ENCODE data around the gene RAET1L. TPM values are rescaled to one million over a fixed set of nuclear protein-coding genes. Genes with fewer than 3 reads are reported as not detected.

Gene RAET1L
- total RNA-seq, 3 donors from 2014 or later = not detected

GRCh38 chr6:150033207-150033771, 8.0 kb upstream of the RAET1L start:
- peaks cover 0 to 5% of the 10 kb centered on the region in 2 donors for H3K4me1 ChIP-seq
- no peaks in the 10 kb centered on the region for H3K36me3 ChIP-seq
- no peaks in the 10 kb centered on the region for H3K9me3 ChIP-seq
- peaks cover 3 to 29% of the 10 kb centered on the region in 2 donors for H3K27me3 ChIP-seq
- H3K4me3 ChIP-seq = no peak overlapping the region
- intact Hi-C loops (cut with DNase I; ENCODE audit: low total_unique reads) = no loop called here
- DNase-seq (ENCODE audit: low spot score in 2 of 2) = no peak
- H3K27ac ChIP-seq = no peak overlapping the region
- TF ChIP-seq POLR2A (IDR thresholded peaks at IDR 0.05) = no peak
- TF ChIP-seq, protein P1, sequence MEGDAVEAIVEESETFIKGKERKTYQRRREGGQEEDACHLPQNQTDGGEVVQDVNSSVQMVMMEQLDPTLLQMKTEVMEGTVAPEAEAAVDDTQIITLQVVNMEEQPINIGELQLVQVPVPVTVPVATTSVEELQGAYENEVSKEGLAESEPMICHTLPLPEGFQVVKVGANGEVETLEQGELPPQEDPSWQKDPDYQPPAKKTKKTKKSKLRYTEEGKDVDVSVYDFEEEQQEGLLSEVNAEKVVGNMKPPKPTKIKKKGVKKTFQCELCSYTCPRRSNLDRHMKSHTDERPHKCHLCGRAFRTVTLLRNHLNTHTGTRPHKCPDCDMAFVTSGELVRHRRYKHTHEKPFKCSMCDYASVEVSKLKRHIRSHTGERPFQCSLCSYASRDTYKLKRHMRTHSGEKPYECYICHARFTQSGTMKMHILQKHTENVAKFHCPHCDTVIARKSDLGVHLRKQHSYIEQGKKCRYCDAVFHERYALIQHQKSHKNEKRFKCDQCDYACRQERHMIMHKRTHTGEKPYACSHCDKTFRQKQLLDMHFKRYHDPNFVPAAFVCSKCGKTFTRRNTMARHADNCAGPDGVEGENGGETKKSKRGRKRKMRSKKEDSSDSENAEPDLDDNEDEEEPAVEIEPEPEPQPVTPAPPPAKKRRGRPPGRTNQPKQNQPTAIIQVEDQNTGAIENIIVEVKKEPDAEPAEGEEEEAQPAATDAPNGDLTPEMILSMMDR (IDR thresholded peaks at IDR 0.05) = no peak
- TF ChIP-seq POLR2AphosphoS5 (IDR thresholded peaks at IDR 0.05) = no peak

- H3K36me3 ChIP-seq = no peaks in the 10 kb centered on the region
- TF ChIP-seq POLR2AphosphoS5 (IDR thresholded peaks at IDR 0.05) (no peak), POLR2A (IDR thresholded peaks at IDR 0.05) (no peak)
- TF ChIP-seq, protein P1 (IDR thresholded peaks at IDR 0.05) = no peak
- no peak for DNase-seq (ENCODE audit: low spot score in 2 of 2)
- H3K27me3 ChIP-seq = peaks cover 0 to 22% of the 10 kb centered on the region in 2 donors
- H3K4me1 ChIP-seq = peaks cover 0 to 4% of the 10 kb centered on the region in 2 donors
- no peaks in the 10 kb centered on the region for H3K9me3 ChIP-seq
- intact Hi-C loops (cut with DNase I; ENCODE audit: low total_unique reads) = no loop called here
- no peak overlapping the region for H3K27ac ChIP-seq
- no peak overlapping the region for H3K4me3 ChIP-seq
These were observed 7.3 kb upstream of the RAET1L start for GRCh38 chr6:150032598-150032997.

GRCh38 chr6:150030611-150031010, 5.3 kb upstream of the RAET1L start:
- DNase-seq (ENCODE audit: low spot score in 2 of 2) = no peak
- peaks cover 0 to 2% of the 10 kb centered on the region in 2 donors for H3K4me1 ChIP-seq
- H3K27ac ChIP-seq = no peak overlapping the region
- intact Hi-C loops (cut with DNase I; ENCODE audit: low total_unique reads) = no loop called here
- H3K27me3 ChIP-seq = peaks cover 0 to 8% of the 10 kb centered on the region in 2 donors
- H3K4me3 ChIP-seq = no peak overlapping the region
- TF ChIP-seq POLR2AphosphoS5 (IDR thresholded peaks at IDR 0.05) (no peak), POLR2A (IDR thresholded peaks at IDR 0.05) (no peak)
- TF ChIP-seq, protein P1 (IDR thresholded peaks at IDR 0.05) = no peak
- H3K9me3 ChIP-seq = no peaks in the 10 kb centered on the region
- H3K36me3 ChIP-seq = no peaks in the 10 kb centered on the region

GRCh38 chr6:150029749-150030148, 4.4 kb upstream of the RAET1L start:
- DNase-seq (ENCODE audit: low spot score in 2 of 2) = no peak
- intact Hi-C loops (cut with DNase I; ENCODE audit: low total_unique reads) = no loop called here
- Histone ChIP-seq H3K9me3 (no peaks in the 10 kb centered on the region), H3K27me3 (peaks cover 0 to 14% of the 10 kb centered on the region in 2 donors), H3K4me1 (peaks cover 3 to 7% of the 10 kb centered on the region in 2 donors), H3K36me3 (no peaks in the 10 kb centered on the region), H3K4me3 (no peak overlapping the region), H3K27ac (no peak overlapping the region)
- TF ChIP-seq, protein P1 (IDR thresholded peaks at IDR 0.05) = no peak
- no peak for TF ChIP-seq POLR2A (IDR thresholded peaks at IDR 0.05)
- no peak for TF ChIP-seq POLR2AphosphoS5 (IDR thresholded peaks at IDR 0.05)

- peaks cover 3 to 7% of the 10 kb centered on the region in 2 donors for H3K4me1 ChIP-seq
- no peaks in the 10 kb centered on the region for H3K36me3 ChIP-seq
- no peak for TF ChIP-seq POLR2A (IDR thresholded peaks at IDR 0.05)
- TF ChIP-seq POLR2AphosphoS5 (IDR thresholded peaks at IDR 0.05) = no peak
- TF ChIP-seq, protein P1 (IDR thresholded peaks at IDR 0.05) = no peak
- intact Hi-C loops (cut with DNase I; ENCODE audit: low total_unique reads) = no loop called here
- no peaks in the 10 kb centered on the region for H3K9me3 ChIP-seq
- DNase-seq (ENCODE audit: low spot score in 2 of 2) = no peak
- no peak overlapping the region for H3K4me3 ChIP-seq
- no peak overlapping the region for H3K27ac ChIP-seq
- H3K27me3 ChIP-seq = peaks cover 0 to 14% of the 10 kb centered on the region in 2 donors
These were observed 3.9 kb upstream of the RAET1L start for GRCh38 chr6:150029276-150029675.

Measured in breast epithelium (tissue), 4 donors.